OCI-LY3 (cell line): ENCODE data around the gene OPRL1.

Source experiments
- H2AFZ ChIP-seq: fragments of 200-600, 300-600 bp; shearing (Covaris generic); 2 replicates; pipeline ENCODE4 v1.6.0; 2014; ENCODE audit warnings: antibody characterized with exemption, low read depth, low read length
- H3K27ac ChIP-seq: fragments of 200-600, 300-600 bp; sonication (generic); 2 replicates; pipeline ENCODE4 v1.5.1; 2014; ENCODE audit warnings: mild to moderate bottlenecking, low read length, moderate library complexity, mixed read lengths
- H3K27me3 ChIP-seq: fragments of 200-600, 300-600 bp; sonication (generic); 2 replicates; pipeline ENCODE4 v1.6.1; 2014; ENCODE audit warnings: low read depth, low read length, mixed read lengths
- H3K36me3 ChIP-seq: fragments of 200-600, 300-600 bp; sonication (generic); replicated peaks from 2 replicates; pipeline ENCODE3; 2014; ENCODE audit warnings: low read depth, low read length, mixed read lengths
- H3K4me1 ChIP-seq: fragments of 300-600, 200-600 bp; sonication (generic); 2 replicates; pipeline ENCODE4 v1.6.1; 2014; ENCODE audit warnings: low read length, mixed read lengths
- H3K4me2 ChIP-seq: fragments of 200-600, 300-600 bp; sonication (generic); 2 replicates; pipeline ENCODE4 v1.6.1; 2014; ENCODE audit warnings: low read length, mixed read lengths
- H3K4me3 ChIP-seq: fragments of 300-600, 200-600 bp; sonication (generic); 2 replicates; pipeline ENCODE4 v1.5.1; 2014; ENCODE audit warnings: antibody characterized with exemption, mild to moderate bottlenecking, low read length, moderate library complexity
- H3K79me2 ChIP-seq: fragments of 300-600, 200-600 bp; shearing (Covaris generic); 2 replicates; pipeline ENCODE4 v1.6.1; 2014; ENCODE audit warnings: mild to moderate bottlenecking, low read length, mixed read lengths
- H3K9ac ChIP-seq: fragments of 300-600, 200-600 bp; shearing (Covaris generic); 2 replicates; pipeline ENCODE4 v1.6.0; 2014; ENCODE audit warnings: mild to moderate bottlenecking, low read length, moderate library complexity
- H3K9me3 ChIP-seq: fragments of 200-600, 300-600 bp; shearing (Covaris generic); 2 replicates; pipeline ENCODE4 v1.6.1; 2014; ENCODE audit warnings: low read length, mixed read lengths; ENCODE audit not compliant: insufficient read depth
- H4K20me1 ChIP-seq: fragments of 200-600, 300-600 bp; sonication (generic); 2 replicates; pipeline ENCODE4 v1.6.1; 2016; ENCODE audit warnings: low read length, mixed read lengths; ENCODE audit not compliant: insufficient read depth
- EZH2phosphoT487 ChIP-seq: fragments of 200-600 bp; shearing (Covaris generic); IDR thresholded peaks from 2 replicates; pipeline ENCODE4 v1.6.1; 2018; ENCODE audit warnings: antibody characterized with exemption, mixed run types, low read depth
- TF ChIP-seq, protein P1 (sequence below): fragments of 200-600, 300-600 bp; sonication (generic); IDR thresholded peaks from 2 replicates; pipeline ENCODE4 v1.5.1; 2014; ENCODE audit warnings: antibody characterized with exemption, low read length, low read depth

OPRL1 gene

GRCh38 chr20:64140061-64140931 lies 60.4 kb downstream of the OPRL1 start:
- no peaks in the 10 kb centered on the region; the same call in 1 of the 2 replicates for H3K27me3 ChIP-seq
- no peak overlapping the region for H3K27ac ChIP-seq
- no peak overlapping the region for H3K4me2 ChIP-seq
- H3K9ac ChIP-seq: no peak overlapping the region
- no peak overlapping the region for H3K4me3 ChIP-seq
- H3K4me1 ChIP-seq: no peaks in the 10 kb centered on the region
- no peaks in the 10 kb centered on the region for H3K36me3 ChIP-seq
- no peaks in the 10 kb centered on the region for H3K9me3 ChIP-seq
- H2AFZ ChIP-seq: no peak overlapping the region
- H4K20me1 ChIP-seq: no peaks in the 10 kb centered on the region
- no peak for TF ChIP-seq EZH2phosphoT487
- TF ChIP-seq, protein P1, sequence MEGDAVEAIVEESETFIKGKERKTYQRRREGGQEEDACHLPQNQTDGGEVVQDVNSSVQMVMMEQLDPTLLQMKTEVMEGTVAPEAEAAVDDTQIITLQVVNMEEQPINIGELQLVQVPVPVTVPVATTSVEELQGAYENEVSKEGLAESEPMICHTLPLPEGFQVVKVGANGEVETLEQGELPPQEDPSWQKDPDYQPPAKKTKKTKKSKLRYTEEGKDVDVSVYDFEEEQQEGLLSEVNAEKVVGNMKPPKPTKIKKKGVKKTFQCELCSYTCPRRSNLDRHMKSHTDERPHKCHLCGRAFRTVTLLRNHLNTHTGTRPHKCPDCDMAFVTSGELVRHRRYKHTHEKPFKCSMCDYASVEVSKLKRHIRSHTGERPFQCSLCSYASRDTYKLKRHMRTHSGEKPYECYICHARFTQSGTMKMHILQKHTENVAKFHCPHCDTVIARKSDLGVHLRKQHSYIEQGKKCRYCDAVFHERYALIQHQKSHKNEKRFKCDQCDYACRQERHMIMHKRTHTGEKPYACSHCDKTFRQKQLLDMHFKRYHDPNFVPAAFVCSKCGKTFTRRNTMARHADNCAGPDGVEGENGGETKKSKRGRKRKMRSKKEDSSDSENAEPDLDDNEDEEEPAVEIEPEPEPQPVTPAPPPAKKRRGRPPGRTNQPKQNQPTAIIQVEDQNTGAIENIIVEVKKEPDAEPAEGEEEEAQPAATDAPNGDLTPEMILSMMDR: no peak
- no peaks in the 10 kb centered on the region for H3K79me2 ChIP-seq

DNA sequence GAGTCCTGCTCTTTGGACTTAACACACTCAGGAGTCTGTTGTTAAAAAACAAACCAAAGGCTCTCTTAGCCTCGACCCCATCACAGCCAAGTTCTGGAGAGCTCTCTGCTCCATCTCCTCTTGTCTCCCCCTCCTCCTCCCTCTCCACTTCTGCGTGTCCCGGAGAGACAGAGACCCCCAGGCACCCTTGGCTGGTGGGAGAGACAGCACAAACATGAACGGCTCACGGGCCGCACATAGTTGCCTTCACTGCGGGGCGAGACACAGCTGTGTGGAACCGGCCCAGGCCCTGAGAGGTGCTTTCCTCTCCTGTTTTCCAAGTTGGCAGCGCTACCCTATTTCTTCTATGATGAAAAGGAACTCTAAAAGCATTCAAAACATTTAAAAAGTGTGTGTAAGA lies 61.1 kb downstream of the OPRL1 start:
- Histone ChIP-seq H3K9me3 (no peaks in the 10 kb centered on the region), H3K79me2 (no peaks in the 10 kb centered on the region), H3K4me3 (no peak overlapping the region), H3K4me2 (no peak overlapping the region), H3K27me3 (no peaks in the 10 kb centered on the region; the same call in 1 of the 2 replicates), H3K27ac (no peak overlapping the region), H4K20me1 (no peaks in the 10 kb centered on the region), H2AFZ (no peak overlapping the region), H3K36me3 (no peaks in the 10 kb centered on the region), H3K9ac (no peak overlapping the region), H3K4me1 (no peaks in the 10 kb centered on the region)
- TF ChIP-seq, protein P1: no peak
- no peak for TF ChIP-seq EZH2phosphoT487

GRCh38 chr20:64142590-64142989 lies 62.7 kb downstream of the OPRL1 start:
- Histone ChIP-seq H3K9ac (no peak overlapping the region), H3K9me3 (no peaks in the 10 kb centered on the region), H3K4me2 (no peak overlapping the region), H3K36me3 (no peaks in the 10 kb centered on the region), H3K79me2 (no peaks in the 10 kb centered on the region), H3K4me1 (no peaks in the 10 kb centered on the region), H3K27me3 (no peaks in the 10 kb centered on the region; the same call in 1 of the 2 replicates), H4K20me1 (no peaks in the 10 kb centered on the region), H3K4me3 (no peak overlapping the region), H2AFZ (no peak overlapping the region), H3K27ac (no peak overlapping the region)
- no peak for TF ChIP-seq EZH2phosphoT487
- TF ChIP-seq, protein P1: no peak

DNA sequence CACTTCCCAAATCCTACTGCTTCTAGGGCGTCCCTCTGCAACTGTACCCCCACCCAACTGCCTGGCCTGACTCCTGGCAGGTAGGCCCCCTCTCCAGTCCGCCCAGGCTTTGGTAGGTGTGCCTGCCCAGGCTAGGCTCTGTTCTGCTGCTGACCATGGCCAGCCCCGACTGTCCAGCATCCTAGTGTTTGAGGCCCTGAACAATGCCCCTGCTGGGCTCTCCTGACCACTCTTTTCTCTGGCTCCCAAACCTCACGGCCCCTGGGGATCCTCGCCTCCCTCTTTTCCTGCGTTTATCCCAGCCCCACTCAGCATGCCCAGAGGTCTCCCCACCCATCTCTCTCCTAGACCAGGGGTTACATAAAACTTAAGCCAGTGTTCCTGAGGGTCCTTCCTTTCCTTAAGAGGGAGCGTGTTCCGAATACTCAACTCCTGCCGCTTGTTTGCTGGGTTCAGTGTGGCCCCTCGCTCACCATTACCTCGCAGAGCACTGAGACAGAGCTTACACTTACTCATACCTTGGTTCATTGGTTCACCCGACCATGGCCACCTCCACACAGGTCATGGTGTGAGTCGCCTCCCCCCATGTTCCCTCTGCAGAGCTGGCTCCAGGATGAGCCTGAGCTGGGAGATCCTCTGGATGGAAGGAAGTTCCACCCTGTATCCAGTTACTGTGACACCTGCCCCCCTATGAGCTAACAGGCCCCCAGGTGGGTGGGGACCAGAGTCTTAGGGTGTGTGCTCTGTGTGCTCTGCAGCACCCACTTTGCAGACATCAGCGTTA lies 63.3 kb downstream of the OPRL1 start:
- no peak for TF ChIP-seq EZH2phosphoT487
- TF ChIP-seq, protein P1: no peak
- Histone ChIP-seq H3K27me3 (peaks cover 4% of the 10 kb centered on the region), H3K4me1 (no peaks in the 10 kb centered on the region), H4K20me1 (no peaks in the 10 kb centered on the region), H2AFZ (no peak overlapping the region), H3K9me3 (no peaks in the 10 kb centered on the region), H3K4me3 (no peak overlapping the region), H3K4me2 (no peak overlapping the region), H3K27ac (no peak overlapping the region), H3K36me3 (no peaks in the 10 kb centered on the region), H3K79me2 (no peaks in the 10 kb centered on the region), H3K9ac (no peak overlapping the region)
